Suprapubic skin (tissue), 3 donors: ENCODE results near the gene SLC22A17.

Experiments used
- POLR2A ChIP-seq, 2 donors: fragments of 450-650 bp; IDR thresholded peaks; one replicate each; pipeline ENCODE4 v1.6.1; 2017; ENCODE audit warnings: antibody characterized with exemption in 2 of 2, mild to moderate bottlenecking in 2 of 2, moderate library complexity in 2 of 2
- TF ChIP-seq, protein P1 (sequence below), 2 donors: fragments of 200-600 bp in 1 of 2; fragments of 450-650 bp in 1 of 2; sonication (generic) in 1 of 2; IDR thresholded peaks; one replicate each; pipeline ENCODE4 v1.5.1; 2016 to 2019; ENCODE audit warnings: antibody characterized with exemption in 2 of 2, mild to moderate bottlenecking in 1 of 2, moderate library complexity in 1 of 2

DNA sequence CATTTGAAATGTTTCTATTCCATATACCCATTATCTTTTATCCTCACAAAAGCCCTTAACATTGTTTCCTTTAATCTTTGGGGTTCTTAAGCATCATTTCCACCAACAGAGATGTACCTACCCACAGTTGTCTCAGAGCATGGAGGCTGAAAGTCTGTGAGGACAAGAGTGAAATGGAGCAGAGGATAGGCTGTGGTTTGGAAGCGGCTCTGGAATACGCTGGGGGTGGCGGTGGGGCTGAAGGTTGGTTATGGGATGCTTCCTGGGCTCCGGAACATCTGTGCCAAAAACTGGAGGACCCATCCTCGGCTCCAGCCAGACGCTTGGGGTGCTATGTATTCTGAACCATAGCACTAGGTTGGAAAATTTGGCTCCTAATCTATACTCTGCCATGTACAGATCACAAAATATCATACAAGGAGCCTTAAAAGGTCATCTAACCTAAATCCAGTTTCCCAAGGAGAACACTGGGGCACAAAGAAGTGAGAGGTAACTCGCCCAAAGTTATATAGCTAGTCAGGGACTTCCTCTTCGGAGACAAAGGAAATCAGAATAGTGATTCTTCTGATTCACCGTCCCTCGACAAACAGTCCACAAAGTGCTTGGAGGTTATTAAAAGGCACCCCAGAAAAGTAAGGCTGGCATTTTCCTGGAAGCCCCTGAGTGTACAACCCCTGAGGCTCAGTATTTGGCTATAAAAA lies 52.6 kb downstream of the SLC22A17 start:
- TF ChIP-seq, protein P1, sequence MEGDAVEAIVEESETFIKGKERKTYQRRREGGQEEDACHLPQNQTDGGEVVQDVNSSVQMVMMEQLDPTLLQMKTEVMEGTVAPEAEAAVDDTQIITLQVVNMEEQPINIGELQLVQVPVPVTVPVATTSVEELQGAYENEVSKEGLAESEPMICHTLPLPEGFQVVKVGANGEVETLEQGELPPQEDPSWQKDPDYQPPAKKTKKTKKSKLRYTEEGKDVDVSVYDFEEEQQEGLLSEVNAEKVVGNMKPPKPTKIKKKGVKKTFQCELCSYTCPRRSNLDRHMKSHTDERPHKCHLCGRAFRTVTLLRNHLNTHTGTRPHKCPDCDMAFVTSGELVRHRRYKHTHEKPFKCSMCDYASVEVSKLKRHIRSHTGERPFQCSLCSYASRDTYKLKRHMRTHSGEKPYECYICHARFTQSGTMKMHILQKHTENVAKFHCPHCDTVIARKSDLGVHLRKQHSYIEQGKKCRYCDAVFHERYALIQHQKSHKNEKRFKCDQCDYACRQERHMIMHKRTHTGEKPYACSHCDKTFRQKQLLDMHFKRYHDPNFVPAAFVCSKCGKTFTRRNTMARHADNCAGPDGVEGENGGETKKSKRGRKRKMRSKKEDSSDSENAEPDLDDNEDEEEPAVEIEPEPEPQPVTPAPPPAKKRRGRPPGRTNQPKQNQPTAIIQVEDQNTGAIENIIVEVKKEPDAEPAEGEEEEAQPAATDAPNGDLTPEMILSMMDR (IDR thresholded peaks at IDR 0.05): no peak
- TF ChIP-seq POLR2A (IDR thresholded peaks at IDR 0.05): no peak
